SK-N-SH treated with all-trans-retinoic acid at 6 μM for 48 hours (cell line): Measurements from ENCODE around the gene CDH4.

Experiments used
- ATAC-seq: fragments of 200-7000 bp; cut with Tn5 transposase; 3 replicates; pipeline ENCODE4 v1.9.1; 2020; ENCODE audit warnings: mild to moderate bottlenecking, moderate library complexity
- ARNTL ChIP-seq: fragments of 450-650 bp; formaldehyde crosslinking; IDR thresholded peaks from 2 replicates; pipeline ENCODE4 v1.5.0; 2020; ENCODE audit warnings: low read depth, mild to moderate bottlenecking, moderate library complexity, borderline replicate concordance
- BACH2 ChIP-seq: fragments of 250-450 bp; sonication (Bioruptor Pico); IDR thresholded peaks from 2 replicates; pipeline ENCODE4 v1.9.0; 2021; ENCODE audit warnings: mild to moderate bottlenecking, borderline replicate concordance
- CSDC2 ChIP-seq: fragments of 250-450 bp; sonication (Bioruptor Pico); IDR thresholded peaks from 2 replicates; pipeline ENCODE4 v1.5.0; 2020; ENCODE audit warnings: mild to moderate bottlenecking, moderate library complexity
- CSRNP3 ChIP-seq: fragments of 250-450 bp; sonication (Bioruptor Pico); IDR thresholded peaks from 2 replicates; pipeline ENCODE4 v1.5.1; 2021; ENCODE audit warnings: mild to moderate bottlenecking, moderate library complexity
- ESRRG ChIP-seq: fragments of 250-450 bp; sonication (Bioruptor Pico); IDR thresholded peaks from 2 replicates; pipeline ENCODE4 v1.6.1; 2021; ENCODE audit warnings: mild to moderate bottlenecking
- GLIS3 ChIP-seq: fragments of 250-450 bp; sonication (Bioruptor Pico); IDR thresholded peaks from 2 replicates; pipeline ENCODE4 v1.5.0; 2020; ENCODE audit warnings: mild to moderate bottlenecking, moderate library complexity
- ISL1 ChIP-seq: fragments of 250-450 bp; sonication (Bioruptor Pico); IDR thresholded peaks from 2 replicates; pipeline ENCODE4 v2.1.2; 2022; ENCODE audit warnings: mild to moderate bottlenecking, moderate library complexity
- OSR1 ChIP-seq: fragments of 250-450 bp; sonication (Bioruptor Pico); IDR thresholded peaks from 2 replicates; pipeline ENCODE4 v1.8.0; 2022; ENCODE audit warnings: moderate library complexity, mild to moderate bottlenecking, inconsistent platforms
- PATZ1 ChIP-seq: fragments of 250-450 bp; sonication (Bioruptor Pico); IDR thresholded peaks from 2 replicates; pipeline ENCODE4 v1.8.0; 2020; ENCODE audit warnings: mild to moderate bottlenecking, moderate library complexity, borderline replicate concordance
- POU6F1 ChIP-seq: fragments of 250-450 bp; sonication (Bioruptor Pico); IDR thresholded peaks from 2 replicates; pipeline ENCODE4 v1.8.0; 2021; ENCODE audit warnings: low read depth, mild to moderate bottlenecking, moderate library complexity, borderline replicate concordance
- PPARA ChIP-seq: fragments of 250-450 bp; sonication (Bioruptor Pico); IDR thresholded peaks from 2 replicates; pipeline ENCODE4 v1.5.0; 2020; ENCODE audit warnings: mild to moderate bottlenecking, borderline replicate concordance
- RARB ChIP-seq: fragments of 250-450 bp; sonication (Bioruptor Pico); IDR thresholded peaks from 2 replicates; pipeline ENCODE4 v1.8.0; 2021; ENCODE audit warnings: mild to moderate bottlenecking, moderate library complexity
- SNAI2 ChIP-seq: fragments of 250-450 bp; sonication (Bioruptor Pico); IDR thresholded peaks from 2 replicates; pipeline ENCODE4 v1.5.0; 2020; ENCODE audit warnings: mild to moderate bottlenecking, moderate library complexity
- TCF4 ChIP-seq: fragments of 250-450 bp; sonication (Bioruptor Pico); IDR thresholded peaks from 2 replicates; pipeline ENCODE4 v1.8.0; 2021; ENCODE audit warnings: mild to moderate bottlenecking, moderate library complexity, borderline replicate concordance
- TOX ChIP-seq: fragments of 250-450 bp; sonication (Bioruptor Pico); IDR thresholded peaks from 2 replicates; pipeline ENCODE4 v1.8.0; 2021; ENCODE audit warnings: mild to moderate bottlenecking, moderate library complexity, borderline replicate concordance
- TSHZ2 ChIP-seq: fragments of 250-450 bp; sonication (Bioruptor Pico); IDR thresholded peaks from 2 replicates; pipeline ENCODE4 v1.5.0; 2020; ENCODE audit warnings: mild to moderate bottlenecking, moderate library complexity
- ZC3H10 ChIP-seq: fragments of 250-450 bp; sonication (Bioruptor Pico); IDR thresholded peaks from 2 replicates; pipeline ENCODE4 v1.5.1; 2021; ENCODE audit warnings: mild to moderate bottlenecking, moderate library complexity
- ZFP3 ChIP-seq: fragments of 250-450 bp; sonication (Bioruptor Pico); IDR thresholded peaks from 2 replicates; pipeline ENCODE4 v1.5.0; 2020; ENCODE audit warnings: mild to moderate bottlenecking, moderate library complexity
- ZFP30 ChIP-seq: fragments of 450-650 bp; formaldehyde crosslinking; IDR thresholded peaks from 2 replicates; pipeline ENCODE4 v1.5.0; 2022; ENCODE audit warnings: mild to moderate bottlenecking, moderate library complexity
- ZNF565 ChIP-seq: fragments of 450-650 bp; formaldehyde crosslinking; conservative IDR thresholded peaks from 2 replicates; pipeline ENCODE4 v1.5.0; 2020; ENCODE audit warnings: low read depth, mild to moderate bottlenecking, moderate library complexity
- ZNF8 ChIP-seq: fragments of 450-650 bp; formaldehyde crosslinking; IDR thresholded peaks from 2 replicates; pipeline ENCODE4 v1.5.0; 2020; ENCODE audit warnings: mild to moderate bottlenecking, moderate library complexity
- TF ChIP-seq, protein P1 (sequence below): fragments of 250-450 bp; sonication (Bioruptor Pico); IDR thresholded peaks from 2 replicates; pipeline ENCODE4 v1.5.1; 2020; ENCODE audit warnings: low read depth, mild to moderate bottlenecking, moderate library complexity

CDH4 gene

GRCh38 chr20:61565791-61566190 lies 313.7 kb downstream of the CDH4 start:
- ATAC-seq: no peak
- TF ChIP-seq RARB (no peak), ZNF8 (CRISPR knock-in tag) (no peak), ZC3H10 (CRISPR knock-in tag) (no peak), PPARA (CRISPR knock-in tag) (no peak), TCF4 (no peak), ARNTL (no peak), SNAI2 (CRISPR knock-in tag) (no peak), ZFP3 (no peak), ISL1 (no peak)

DNA sequence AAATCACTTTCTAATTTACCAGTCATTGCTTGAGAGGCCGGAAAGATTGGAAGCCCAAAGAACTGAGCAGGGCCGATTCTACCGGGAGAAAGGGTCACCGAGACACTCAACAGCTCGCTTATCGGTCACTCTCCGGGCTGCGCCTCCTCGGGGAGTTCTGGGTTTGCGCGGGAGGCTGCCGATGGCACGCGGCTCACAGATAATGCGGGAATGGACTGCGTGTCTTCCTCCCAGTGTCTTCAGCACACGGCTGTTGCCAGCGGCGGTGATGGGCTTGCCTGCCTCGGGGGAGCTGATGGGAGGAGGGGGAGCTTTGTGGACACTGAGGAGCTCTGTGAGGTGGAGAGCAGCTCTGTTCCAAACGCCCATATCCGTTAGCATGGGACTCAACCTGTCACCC lies 314.6 kb downstream of the CDH4 start:
- TF ChIP-seq GLIS3 (CRISPR knock-in tag): no peak
- TF ChIP-seq SNAI2 (CRISPR knock-in tag): no peak
- TF ChIP-seq, all 23 proteins: peak for 0
- ATAC-seq: no peak

GRCh38 chr20:61567204-61567603 lies 315.1 kb downstream of the CDH4 start:
- TF ChIP-seq OSR1 (CRISPR knock-in tag): no peak
- TF ChIP-seq TCF4: no peak
- TF ChIP-seq ZFP3: no peak
- TF ChIP-seq GLIS3 (CRISPR knock-in tag): no peak
- TF ChIP-seq ISL1: no peak
- no peak for TF ChIP-seq CSRNP3 (CRISPR knock-in tag)
- TF ChIP-seq BACH2 (CRISPR knock-in tag): no peak
- TF ChIP-seq ESRRG: no peak
- no peak for TF ChIP-seq PPARA (CRISPR knock-in tag)
- no peak for TF ChIP-seq TSHZ2
- TF ChIP-seq, protein P1, sequence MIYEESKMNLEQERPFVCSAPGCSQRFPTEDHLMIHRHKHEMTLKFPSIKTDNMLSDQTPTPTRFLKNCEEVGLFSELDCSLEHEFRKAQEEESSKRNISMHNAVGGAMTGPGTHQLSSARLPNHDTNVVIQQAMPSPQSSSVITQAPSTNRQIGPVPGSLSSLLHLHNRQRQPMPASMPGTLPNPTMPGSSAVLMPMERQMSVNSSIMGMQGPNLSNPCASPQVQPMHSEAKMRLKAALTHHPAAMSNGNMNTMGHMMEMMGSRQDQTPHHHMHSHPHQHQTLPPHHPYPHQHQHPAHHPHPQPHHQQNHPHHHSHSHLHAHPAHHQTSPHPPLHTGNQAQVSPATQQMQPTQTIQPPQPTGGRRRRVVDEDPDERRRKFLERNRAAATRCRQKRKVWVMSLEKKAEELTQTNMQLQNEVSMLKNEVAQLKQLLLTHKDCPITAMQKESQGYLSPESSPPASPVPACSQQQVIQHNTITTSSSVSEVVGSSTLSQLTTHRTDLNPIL (CRISPR knock-in tag): no peak
- TF ChIP-seq TOX (CRISPR knock-in tag): no peak
- TF ChIP-seq RARB: no peak
- TF ChIP-seq ZFP30 (CRISPR knock-in tag): no peak
- no peak for TF ChIP-seq ZNF565 (CRISPR knock-in tag)
- no peak for TF ChIP-seq ZC3H10 (CRISPR knock-in tag)
- no peak for TF ChIP-seq PATZ1 (CRISPR knock-in tag)
- no peak for TF ChIP-seq CSDC2 (CRISPR knock-in tag)
- no peak for ATAC-seq

DNA sequence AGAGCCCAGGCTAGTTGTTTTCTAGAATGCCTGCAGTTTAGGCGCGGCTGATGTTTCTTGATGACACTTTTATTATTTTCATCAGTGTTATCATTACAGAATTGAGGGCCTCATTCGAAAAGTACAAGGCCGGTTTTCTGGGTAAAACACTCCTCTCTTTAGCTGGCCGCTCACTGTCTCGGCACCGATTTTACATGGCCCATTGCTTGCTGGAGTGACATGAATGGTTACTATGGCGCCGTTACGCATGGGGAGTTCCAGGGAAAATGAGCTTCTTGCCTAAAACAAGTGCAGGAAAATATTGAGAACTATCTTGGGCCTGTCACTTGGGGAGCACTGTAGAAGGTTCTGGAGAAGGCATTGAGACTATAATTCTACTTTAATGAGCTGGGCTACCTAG lies 317.8 kb downstream of the CDH4 start:
- TF ChIP-seq TCF4 (no peak), ESRRG (no peak), POU6F1 (no peak), OSR1 (CRISPR knock-in tag) (no peak), ZC3H10 (CRISPR knock-in tag) (no peak), ZFP30 (CRISPR knock-in tag) (no peak), TSHZ2 (no peak), ZNF565 (CRISPR knock-in tag) (no peak), SNAI2 (CRISPR knock-in tag) (no peak), ARNTL (no peak)
- TF ChIP-seq, protein P1 (CRISPR knock-in tag): no peak
- TF ChIP-seq, all 23 proteins: peak for 0
- ATAC-seq: no peak
